HG03025 (cell line): ENCODE results near the gene ARHGAP18.
A peak's percentile ranks its signal among the peaks of the same experiment; 100 is the strongest.

ENCODE experiments used
- ATAC-seq: cut with Tn5 transposase; IDR thresholded peaks from one replicate; pipeline ENCODE4 v1.9.1; 2021; ENCODE audit warnings: mild to moderate bottlenecking, moderate library complexity; ENCODE audit not compliant: unreplicated experiment, low FRiP score

The ARHGAP18 gene

GRCh38 chr6:129624488-129624887, 85.5 kb downstream of the ARHGAP18 start:
- ATAC-seq: no peak

DNA sequence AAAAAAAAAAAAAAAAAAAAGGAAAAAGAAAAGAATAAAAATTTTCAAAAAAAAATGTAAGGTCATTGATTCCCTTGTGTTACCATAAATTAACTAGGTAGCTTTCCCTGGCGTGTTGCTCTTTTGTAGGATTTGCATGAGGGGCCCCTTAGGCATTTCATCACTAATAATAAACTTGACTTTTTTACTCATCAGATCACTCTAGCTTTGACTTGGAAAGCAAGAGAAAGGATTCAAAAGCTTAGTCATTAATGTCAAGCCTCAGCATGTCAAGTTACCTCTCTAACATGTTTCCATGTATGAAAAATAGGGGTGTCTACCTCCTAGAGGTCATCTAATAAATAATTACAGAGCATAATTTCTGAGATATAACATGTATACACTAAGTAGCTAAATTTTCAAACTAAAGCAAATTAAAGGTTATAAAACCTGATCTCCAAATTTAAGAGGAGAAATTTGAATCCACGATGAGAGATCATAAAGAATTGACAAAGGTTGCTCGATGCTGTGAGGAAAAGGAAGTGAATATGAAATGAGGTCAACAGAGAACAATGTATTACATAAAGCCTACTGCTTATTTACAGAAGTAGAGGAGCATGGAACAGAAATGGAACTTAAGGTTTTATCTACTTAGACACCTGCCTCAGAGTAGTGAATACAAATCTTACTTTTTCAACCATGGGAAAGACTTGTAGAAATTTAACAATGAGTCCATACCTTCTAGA, 86.8 kb downstream of the ARHGAP18 start:
- peak; percentile 45 for ATAC-seq

GRCh38 chr6:129621252-129621651, 88.7 kb downstream of the ARHGAP18 start:
- ATAC-seq: no peak

GRCh38 chr6:129620234-129620610, 89.8 kb downstream of the ARHGAP18 start:
- no peak for ATAC-seq

DNA sequence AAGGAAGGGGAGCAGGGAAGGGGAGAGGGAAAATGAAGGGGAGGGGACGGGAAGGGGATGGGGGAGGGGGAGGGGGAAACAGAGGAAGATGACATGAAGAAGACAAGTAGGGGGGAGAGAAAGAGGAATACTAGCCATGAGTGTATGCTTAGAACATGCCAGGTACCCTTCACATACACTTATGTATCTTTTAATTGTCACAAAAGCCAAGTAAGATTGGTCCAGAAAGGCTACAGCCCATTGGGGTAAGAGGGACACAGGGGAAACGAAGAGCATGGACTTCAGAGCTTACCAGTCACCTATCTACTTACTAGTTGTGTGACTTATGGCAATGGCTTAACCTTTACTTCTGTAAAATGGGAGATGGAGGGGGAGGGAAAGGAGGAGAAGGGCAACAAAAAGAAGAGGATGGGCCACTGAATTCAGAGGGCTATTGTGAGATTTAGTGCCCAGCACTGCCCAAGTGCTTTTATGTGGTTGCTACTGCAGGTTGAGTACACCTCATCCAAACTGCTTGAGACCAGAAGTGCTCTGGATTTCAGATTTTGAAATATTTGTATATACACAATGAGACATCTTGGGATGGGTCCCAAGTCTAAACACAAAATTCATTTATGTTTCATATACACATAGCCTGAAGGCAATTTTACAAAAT, 90.3 kb downstream of the ARHGAP18 start:
- ATAC-seq: no peak

DNA sequence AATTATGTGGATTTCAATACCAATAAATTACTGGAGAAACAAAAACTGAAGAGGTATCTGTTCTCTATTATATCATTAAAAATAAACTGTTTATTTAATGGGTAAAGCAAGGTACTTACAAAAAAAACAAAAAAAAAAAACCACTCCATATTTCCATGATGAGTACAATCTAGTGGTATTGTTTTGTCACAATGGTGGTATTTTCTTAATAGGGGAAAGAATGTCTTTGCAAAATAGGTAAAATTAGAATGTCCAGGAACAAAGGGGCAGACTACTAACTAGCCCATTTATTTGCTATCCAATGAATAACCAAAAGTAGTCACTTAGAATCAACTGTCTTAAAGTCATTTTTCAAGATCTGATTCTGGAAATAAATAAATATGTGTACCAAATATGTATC, 92.0 kb downstream of the ARHGAP18 start:
- ATAC-seq: no peak

GRCh38 chr6:129615496-129615895, 94.5 kb downstream of the ARHGAP18 start:
- ATAC-seq: no peak

- no peak for ATAC-seq
Measured at GRCh38 chr6:129615020-129615419, 95.0 kb downstream of the ARHGAP18 start.

GRCh38 chr6:129614464-129614863, 95.5 kb downstream of the ARHGAP18 start:
- no peak for ATAC-seq

GRCh38 chr6:129612440-129612839, 97.5 kb downstream of the ARHGAP18 start:
- no peak for ATAC-seq

GRCh38 chr6:129609635-129610034, 100.3 kb downstream of the ARHGAP18 start:
- ATAC-seq: no peak

GRCh38 chr6:129608886-129609537, 101.0 kb downstream of the ARHGAP18 start:
- no peak for ATAC-seq

DNA sequence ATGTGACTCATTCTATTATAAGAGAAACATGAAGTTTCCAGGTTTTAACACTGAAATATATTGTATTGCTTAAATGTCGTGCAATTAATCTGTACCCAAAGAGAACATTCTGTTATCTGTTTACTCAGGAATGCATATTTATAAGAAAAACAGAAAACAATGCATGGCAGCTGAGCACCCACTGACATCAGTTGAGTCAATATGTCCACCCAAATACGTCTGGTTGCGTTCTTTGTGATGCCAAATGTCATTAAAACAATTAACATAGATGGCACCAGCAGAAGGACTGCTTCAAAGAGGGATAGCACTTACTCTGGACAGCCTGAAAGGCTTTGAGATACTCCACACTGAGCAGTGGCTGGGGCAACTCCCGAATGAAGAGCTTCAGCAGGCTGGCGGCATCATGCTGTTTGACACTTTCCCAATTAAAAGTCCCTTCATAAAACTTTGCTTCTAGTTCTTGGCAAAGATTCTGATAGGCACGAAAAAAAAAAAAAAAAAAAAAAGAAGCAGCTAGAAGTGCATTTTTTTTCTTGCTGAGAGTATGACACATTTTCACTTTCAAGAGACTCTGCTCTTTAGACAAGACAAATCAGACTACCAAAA, 102.3 kb downstream of the ARHGAP18 start:
- ATAC-seq: no peak

- ATAC-seq: no peak
Measured at GRCh38 chr6:129606664-129607063, 103.3 kb downstream of the ARHGAP18 start.

- no peak for ATAC-seq
Measured at GRCh38 chr6:129605967-129606366, 104.0 kb downstream of the ARHGAP18 start.

- ATAC-seq: no peak
Measured at GRCh38 chr6:129605095-129605494, 104.9 kb downstream of the ARHGAP18 start.

GRCh38 chr6:129604321-129604720, 105.7 kb downstream of the ARHGAP18 start:
- no peak for ATAC-seq

- no peak for ATAC-seq
Measured at GRCh38 chr6:129603741-129604140, 106.2 kb downstream of the ARHGAP18 start.

DNA sequence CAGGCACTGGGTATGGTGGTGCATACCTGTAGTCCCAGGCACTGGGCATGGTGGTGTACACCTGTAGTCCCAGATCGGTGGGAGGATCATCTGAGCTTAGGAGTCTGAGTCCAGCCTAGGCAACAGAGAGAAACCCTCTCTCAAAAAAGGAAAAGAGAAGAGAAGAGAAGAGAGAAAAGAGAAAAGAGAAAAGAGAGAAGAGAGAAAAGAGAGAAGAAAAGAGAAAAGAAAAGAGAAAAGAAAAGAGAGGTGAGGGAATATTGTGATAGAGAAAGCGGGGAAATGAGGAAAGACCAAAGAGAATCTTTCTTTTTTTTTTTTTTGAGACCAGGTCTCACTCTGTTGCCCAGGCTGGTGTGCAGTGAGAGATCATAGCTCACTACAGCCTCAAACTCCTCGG, 108.7 kb downstream of the ARHGAP18 start:
- no peak for ATAC-seq

GRCh38 chr6:129599467-129599866, 110.5 kb downstream of the ARHGAP18 start:
- no peak for ATAC-seq
